HG03159 (cell line): ENCODE data around the gene BSN.
A peak's percentile ranks its signal among the peaks of the same experiment; 100 is the strongest.

ENCODE experiments used
- ATAC-seq: cut with Tn5 transposase; IDR thresholded peaks from one replicate; pipeline ENCODE4 v1.9.1; 2021; ENCODE audit warnings: mild to moderate bottlenecking, moderate library complexity; ENCODE audit not compliant: unreplicated experiment

Gene BSN

GRCh38 chr3:49553692-49554632 lies at the start of gene BSN:
Gene BSN, plus strand, starts transcription at chr3:49554477. Its CDS starts 126 bp downstream, at chr3:49554603.
- ATAC-seq, result peak; percentile 84

GRCh38 chr3:49506906-49507305 lies 47.4 kb upstream of the BSN start:
- ATAC-seq, result no peak

GRCh38 chr3:49509028-49509561 lies 45.2 kb upstream of the BSN start:
- ATAC-seq, result no peak

- ATAC-seq, result no peak
These were observed 42.6 kb upstream of the BSN start for GRCh38 chr3:49511639-49512038.

- no peak for ATAC-seq
These were observed 41.4 kb upstream of the BSN start for GRCh38 chr3:49512781-49513355.

- ATAC-seq, result no peak
These were observed 40.7 kb upstream of the BSN start for GRCh38 chr3:49513494-49514124.

GRCh38 chr3:49518016-49518415 lies 36.3 kb upstream of the BSN start:
- no peak for ATAC-seq

- ATAC-seq, result no peak
These were observed 35.8 kb upstream of the BSN start for GRCh38 chr3:49518441-49518840.

- ATAC-seq, result no peak
These were observed 35.0 kb upstream of the BSN start for GRCh38 chr3:49519296-49519695.

GRCh38 chr3:49519916-49520385 lies 34.3 kb upstream of the BSN start:
- ATAC-seq, result no peak

GRCh38 chr3:49523756-49524747 lies 30.2 kb upstream of the BSN start:
- ATAC-seq, result no peak

- no peak for ATAC-seq
These were observed 24.7 kb upstream of the BSN start for GRCh38 chr3:49529567-49529966.

- ATAC-seq, result no peak
These were observed 24.0 kb upstream of the BSN start for GRCh38 chr3:49530231-49530630.

- no peak for ATAC-seq
These were observed 23.6 kb upstream of the BSN start for GRCh38 chr3:49530701-49531100.

- no peak for ATAC-seq
These were observed 23.1 kb upstream of the BSN start for GRCh38 chr3:49531218-49531617.

- ATAC-seq, result no peak
These were observed 22.6 kb upstream of the BSN start for GRCh38 chr3:49531715-49532114.

GRCh38 chr3:49533031-49533430 lies 21.2 kb upstream of the BSN start:
- no peak for ATAC-seq

- ATAC-seq, result no peak
These were observed 20.3 kb upstream of the BSN start for GRCh38 chr3:49533786-49534519.

GRCh38 chr3:49534581-49535441 lies 19.5 kb upstream of the BSN start:
- no peak for ATAC-seq
